ENCODE results near the gene C11orf91. TPM values are rescaled to one million over a fixed set of nuclear protein-coding genes. Genes with fewer than 3 reads are reported as not detected.
A peak's percentile ranks its signal among the peaks of the same experiment; 100 is the strongest.
"Not testable (repeated sequence)": the region's sequence is repeated elsewhere in the genome, so short reads cannot be mapped to it uniquely, and the experiment has no call there.

C11orf91 gene
- total RNA-seq, 1 donor from 2014 or later = not detected

GRCh38 chr11:33723238-33723881 lies 22.7 kb upstream of the C11orf91 start:
- ATAC-seq = peak; percentile 67
- intact Hi-C loops (cut with micrococcal nuclease) = no loop called here

GRCh38 chr11:33722590-33723234 lies 22.1 kb upstream of the C11orf91 start:
- DNase-seq = no peak
- intact Hi-C loops (cut with micrococcal nuclease) = no loop called here
- peak; percentile 18 for ATAC-seq

More at GRCh38 chr11:33723238-33723881, 22.7 kb upstream of the C11orf91 start:
- peak; percentile 36 for DNase-seq

GRCh38 chr11:33721984-33722383 lies 21.4 kb upstream of the C11orf91 start:
- ATAC-seq = peak; percentile 19
- intact Hi-C loops (cut with micrococcal nuclease) = no loop called here
- DNase-seq = no peak

GRCh38 chr11:33721426-33721825 lies 20.8 kb upstream of the C11orf91 start:
- ATAC-seq = no peak
- DNase-seq = no peak

GRCh38 chr11:33719587-33719986 lies 19.0 kb upstream of the C11orf91 start:
- ATAC-seq = no peak
- intact Hi-C loops (cut with micrococcal nuclease) = no loop called here
- no peak for DNase-seq

More at GRCh38 chr11:33721426-33721825, 20.8 kb upstream of the C11orf91 start:
- intact Hi-C loops (cut with micrococcal nuclease) = no loop called here

GRCh38 chr11:33718440-33718839 lies 17.8 kb upstream of the C11orf91 start:
- intact Hi-C loops (cut with micrococcal nuclease) = no loop called here
- DNase-seq (no peak), ATAC-seq (no peak)

GRCh38 chr11:33716243-33716642 lies 15.6 kb upstream of the C11orf91 start:
- ATAC-seq = peak; percentile 27
- intact Hi-C loops (cut with micrococcal nuclease) = no loop called here

GRCh38 chr11:33713856-33714398 lies 13.3 kb upstream of the C11orf91 start:
- intact Hi-C loops (cut with micrococcal nuclease) = no loop called here
- DNase-seq = no peak
- peak; percentile 30 for ATAC-seq

More at GRCh38 chr11:33716243-33716642, 15.6 kb upstream of the C11orf91 start:
- DNase-seq = no peak

GRCh38 chr11:33713151-33713855 lies 12.7 kb upstream of the C11orf91 start:
- intact Hi-C loops (cut with micrococcal nuclease) = no loop called here
- ATAC-seq = no peak
- DNase-seq = no peak

GRCh38 chr11:33712436-33712835 lies 11.8 kb upstream of the C11orf91 start:
- DNase-seq (no peak), ATAC-seq (no peak)
- intact Hi-C loops (cut with micrococcal nuclease) = no loop called here

GRCh38 chr11:33709466-33709865 lies 8.8 kb upstream of the C11orf91 start:
- ATAC-seq (peak; percentile 41), DNase-seq (no peak)
- intact Hi-C loops (cut with micrococcal nuclease) = no loop called here

GRCh38 chr11:33708985-33709384 lies 8.4 kb upstream of the C11orf91 start:
- intact Hi-C loops (cut with micrococcal nuclease) = no loop called here
- no peak for ATAC-seq
- DNase-seq = no peak

GRCh38 chr11:33707831-33708230 lies 7.2 kb upstream of the C11orf91 start:
- DNase-seq = not testable (repeated sequence)
- ATAC-seq = peak; percentile 67

GRCh38 chr11:33706966-33707365 lies 6.3 kb upstream of the C11orf91 start:
- ATAC-seq = no peak
- intact Hi-C loops (cut with micrococcal nuclease) = no loop called here
- no peak for DNase-seq

More at GRCh38 chr11:33707831-33708230, 7.2 kb upstream of the C11orf91 start:
- intact Hi-C loops (cut with micrococcal nuclease) = not testable (repeated sequence)

- intact Hi-C loops (cut with micrococcal nuclease) = no loop called here
- DNase-seq (no peak), ATAC-seq (no peak)
These were observed 5.9 kb upstream of the C11orf91 start for GRCh38 chr11:33706546-33706945.

GRCh38 chr11:33704240-33705002 lies 3.8 kb upstream of the C11orf91 start:
- DNase-seq = no peak
- intact Hi-C loops (cut with micrococcal nuclease) = no loop called here
- ATAC-seq = no peak

- intact Hi-C loops (cut with micrococcal nuclease) = no loop called here
- no peak for DNase-seq
- peak; percentile 3 for ATAC-seq
These were observed 3.2 kb upstream of the C11orf91 start for GRCh38 chr11:33703788-33704187.

- intact Hi-C loops (cut with micrococcal nuclease) = no loop called here
These were observed 2.6 kb upstream of the C11orf91 start for GRCh38 chr11:33703234-33703633.

More at GRCh38 chr11:33703234-33703633, 2.6 kb upstream of the C11orf91 start:
- ATAC-seq (no peak), DNase-seq (no peak)

Measured in left ventricle myocardium superior (tissue), 1 donor.